Stimulated activated CD8-positive, alpha-beta memory T cell treated with anti-CD3 and anti-CD28 coated beads, Interleukin-15, amount 100 ng/mL, for 48 hours (primary cell): ENCODE results near the gene IL17RB.
A peak's percentile ranks its signal among the peaks of the same experiment; 100 is the strongest.

ENCODE experiments used
- DNase-seq, 2 donors: peaks; one replicate each; pipeline ENCODE4 v3.0.0-alpha.2; 2020; ENCODE audit warnings: low read depth in 2 of 2

The IL17RB gene

DNA sequence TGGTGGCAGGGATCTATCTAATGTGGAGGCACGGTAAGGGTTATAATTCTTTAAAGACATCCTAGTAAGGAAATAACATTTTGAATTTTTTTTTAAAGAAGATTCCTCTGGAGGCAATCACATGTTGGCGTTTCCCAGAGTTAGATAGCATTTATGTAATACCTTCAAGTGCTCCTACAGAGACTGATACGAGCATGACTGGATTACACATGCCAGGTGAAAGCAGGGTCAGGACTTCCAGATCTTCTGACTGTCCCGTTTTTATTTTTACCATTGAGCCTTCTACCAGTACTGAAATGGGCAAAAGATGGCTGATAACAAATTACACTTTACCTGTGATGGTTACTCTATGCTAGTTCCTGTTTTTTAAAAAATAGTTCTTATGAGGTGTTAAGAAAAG, 13.8 kb downstream of the IL17RB start:
- DNase-seq: no peak

DNA sequence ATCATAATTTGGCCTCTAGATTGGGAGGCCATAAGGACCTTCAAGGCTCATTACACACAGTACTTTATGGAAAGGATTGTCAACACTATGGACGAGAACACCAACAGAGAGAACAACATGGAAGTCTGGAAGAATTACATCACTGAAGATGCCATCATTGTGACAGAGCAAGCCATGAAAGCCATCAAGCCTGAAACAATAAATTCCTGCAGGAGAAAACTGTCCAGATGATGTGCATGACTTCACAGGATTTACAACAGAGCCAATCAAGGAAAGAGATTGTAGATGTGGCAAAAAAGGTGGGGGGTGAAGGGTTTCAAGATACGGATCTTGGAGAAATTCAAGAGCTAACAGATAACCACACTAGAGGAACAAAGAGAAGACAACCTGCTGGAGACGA, 15.9 kb downstream of the IL17RB start:
- no peak for DNase-seq

DNA sequence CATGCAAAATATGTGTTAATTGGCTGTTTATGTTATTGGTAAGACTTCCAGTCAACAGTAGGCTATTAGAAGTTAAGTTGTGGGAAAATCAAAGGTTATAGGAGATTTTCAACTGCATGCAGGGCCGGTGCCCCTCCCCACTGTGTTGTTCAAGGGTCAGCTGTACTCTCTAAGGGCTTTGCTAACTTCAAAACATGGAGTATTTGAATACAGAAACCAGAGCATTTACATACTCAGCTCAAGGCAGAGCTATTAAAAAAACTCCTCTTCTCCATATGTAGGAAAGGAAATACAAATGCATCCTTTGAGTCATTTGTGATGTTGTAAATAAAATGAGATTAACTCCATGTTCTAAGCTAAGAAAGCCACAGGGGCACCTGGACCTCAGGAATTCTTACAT, 16.8 kb downstream of the IL17RB start:
- no peak for DNase-seq

DNA sequence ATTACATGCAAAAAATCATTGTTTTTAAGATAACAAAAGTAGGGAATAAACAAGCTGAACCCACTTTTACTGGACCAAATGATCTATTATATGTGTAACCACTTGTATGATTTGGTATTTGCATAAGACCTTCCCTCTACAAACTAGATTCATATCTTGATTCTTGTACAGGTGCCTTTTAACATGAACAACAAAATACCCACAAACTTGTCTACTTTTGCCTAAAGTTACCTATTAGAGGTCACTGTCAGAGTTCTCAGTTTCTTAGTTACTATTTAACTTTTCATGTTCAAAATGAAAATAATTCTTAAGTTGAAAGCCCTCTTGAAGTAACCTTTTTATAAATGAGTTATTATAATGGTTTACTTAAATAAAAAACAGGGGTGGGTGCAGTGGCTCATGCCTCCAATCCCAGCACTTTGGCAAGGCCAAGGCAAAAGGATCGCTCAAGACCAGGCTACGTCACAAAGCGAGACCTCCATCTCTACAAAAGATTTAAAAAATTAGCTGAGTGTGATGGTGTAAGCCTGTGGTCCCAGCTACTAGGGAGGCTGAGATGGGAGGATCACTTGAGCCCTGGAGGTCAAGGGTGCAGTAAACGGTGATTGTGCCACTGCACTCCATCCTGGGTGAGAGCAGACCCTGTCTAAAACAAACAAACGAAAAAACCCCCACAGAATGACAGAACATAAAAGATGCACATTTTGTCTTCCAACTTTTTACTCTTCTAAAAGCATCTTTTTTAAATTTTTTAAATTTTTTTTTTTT, 19.5 kb downstream of the IL17RB start:
- DNase-seq: no peak

DNA sequence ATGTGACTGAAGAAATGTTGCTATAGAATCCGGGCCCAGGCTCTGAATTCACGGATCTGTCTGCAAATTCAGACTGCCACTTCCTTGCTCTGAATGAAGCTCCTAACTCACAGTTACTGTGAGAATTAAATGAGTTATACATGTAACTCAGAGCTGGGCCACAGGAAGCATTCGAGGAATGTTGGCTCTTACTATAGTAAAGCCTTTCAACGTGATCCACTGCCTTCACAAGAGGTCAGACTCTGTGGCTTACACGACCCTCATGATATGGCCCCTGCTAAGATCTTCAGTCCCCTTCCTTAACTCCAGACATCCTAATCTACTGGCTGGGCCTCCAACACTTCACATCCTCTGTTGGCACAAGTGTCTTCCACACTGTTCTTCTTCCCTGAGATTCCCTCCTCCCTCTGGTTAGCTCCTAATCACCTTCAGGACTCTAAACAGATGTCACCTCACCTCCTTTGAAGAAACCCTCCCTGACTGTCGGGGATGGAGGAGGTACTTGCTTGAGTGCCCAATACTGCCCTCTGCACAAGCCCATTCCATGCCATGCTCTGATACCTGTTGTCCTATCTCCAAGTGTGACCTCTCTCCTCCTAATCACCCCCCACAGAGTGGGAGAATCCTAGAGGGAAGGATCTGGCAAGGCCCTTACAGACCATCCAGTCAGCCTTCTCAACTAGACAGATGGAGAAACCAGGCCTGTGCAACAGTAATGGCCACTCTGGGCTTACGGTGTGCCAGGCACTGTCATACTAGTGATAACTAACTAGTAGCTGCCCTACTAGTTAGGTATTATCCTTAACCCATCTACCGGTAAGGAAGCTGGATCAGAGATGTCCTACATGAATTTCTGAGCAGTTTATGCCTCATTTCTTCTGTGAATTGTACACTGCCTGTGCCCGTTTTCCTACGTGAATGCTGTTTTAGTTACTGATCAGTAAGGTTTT, 34.3 kb downstream of the IL17RB start:
- no peak for DNase-seq

DNA sequence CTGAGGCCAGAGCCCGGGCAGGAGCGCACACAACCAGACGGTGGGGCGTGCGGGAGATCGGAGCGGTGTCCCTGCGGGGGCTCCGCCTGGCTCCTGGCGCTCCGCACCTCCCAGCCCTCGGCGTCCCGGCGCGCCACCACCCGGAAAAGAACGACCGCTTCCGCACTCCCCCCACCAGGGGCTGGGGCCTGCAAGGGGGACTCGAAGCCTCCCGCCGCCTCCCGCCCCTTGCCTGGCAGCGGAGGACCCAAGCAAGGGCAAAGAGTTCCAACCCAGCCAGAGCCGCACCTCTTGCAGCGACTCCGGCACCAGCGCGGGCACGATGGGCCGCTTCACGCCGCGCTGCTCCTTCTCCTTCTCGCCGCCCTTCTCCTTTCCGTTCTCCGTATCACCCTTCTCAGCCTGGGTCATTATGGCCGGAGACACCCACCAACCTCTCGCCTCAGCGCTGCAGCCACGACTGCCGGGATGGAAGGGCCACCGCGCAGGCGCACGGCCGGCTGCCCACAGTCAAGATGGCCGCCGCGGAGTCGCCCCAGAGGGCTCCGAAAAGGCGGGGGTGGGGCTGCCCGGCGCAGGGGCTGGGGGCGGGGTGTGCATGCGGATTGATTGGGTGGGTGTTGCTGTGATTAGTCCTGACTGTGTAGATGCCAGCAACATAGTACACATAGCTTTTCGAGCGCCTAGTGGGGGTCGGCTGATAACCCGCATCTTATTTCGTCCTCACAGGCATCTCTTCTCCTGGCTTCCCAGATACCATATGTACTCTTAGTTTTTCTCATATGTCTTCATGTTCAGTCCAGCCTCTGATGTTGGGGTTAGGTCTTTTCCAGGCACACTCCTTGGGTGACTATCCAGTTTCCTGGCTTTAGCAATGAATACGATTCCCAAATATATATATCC, 35.6 kb downstream of the IL17RB start, which contains the start of gene ACTR8:
TSS of gene ACTR8 (minus strand) at position 462 of the 903 bp plus-strand sequence. CDS start at position 411, 51 bp downstream.
- DNase-seq: peak; percentile 81 to 85

DNA sequence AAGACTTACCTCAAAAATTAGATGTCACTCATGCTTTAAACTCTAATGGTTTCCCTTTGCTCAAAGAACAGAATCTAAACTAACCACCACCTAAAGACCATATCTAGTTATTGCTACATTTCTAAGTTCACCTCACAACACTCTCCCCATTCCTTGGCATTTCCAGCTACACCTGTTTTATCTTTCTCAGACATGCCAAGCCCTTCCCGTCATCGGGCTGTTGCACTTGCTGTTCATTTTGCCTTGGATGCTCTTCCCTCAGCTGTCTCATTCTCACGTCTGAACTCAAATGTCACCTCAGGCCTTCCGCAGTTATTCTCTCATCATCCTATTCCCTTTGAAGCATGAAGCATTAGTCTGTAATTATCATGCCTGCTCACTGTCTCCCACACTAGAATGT, 36.6 kb downstream of the IL17RB start:
- no peak for DNase-seq

DNA sequence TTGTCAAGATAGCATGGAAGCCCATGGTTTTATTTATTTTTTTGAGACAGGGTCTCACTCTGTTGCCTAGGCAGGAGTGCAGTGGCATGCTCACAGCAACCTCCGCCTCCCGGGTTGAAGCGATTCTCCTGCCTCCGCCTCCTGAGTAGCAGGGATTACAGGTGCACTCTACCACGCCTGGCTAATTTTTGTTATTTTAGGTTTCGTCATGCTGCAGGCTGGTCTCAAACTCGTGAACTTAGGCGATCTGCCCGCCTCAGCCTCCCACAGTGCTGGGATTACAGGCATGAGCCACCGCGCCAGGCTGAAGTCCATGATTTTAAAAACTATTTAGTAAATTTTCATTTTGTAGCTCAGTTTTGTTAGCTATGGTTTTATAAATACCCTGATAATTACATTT, 38.3 kb downstream of the IL17RB start:
- no peak for DNase-seq

DNA sequence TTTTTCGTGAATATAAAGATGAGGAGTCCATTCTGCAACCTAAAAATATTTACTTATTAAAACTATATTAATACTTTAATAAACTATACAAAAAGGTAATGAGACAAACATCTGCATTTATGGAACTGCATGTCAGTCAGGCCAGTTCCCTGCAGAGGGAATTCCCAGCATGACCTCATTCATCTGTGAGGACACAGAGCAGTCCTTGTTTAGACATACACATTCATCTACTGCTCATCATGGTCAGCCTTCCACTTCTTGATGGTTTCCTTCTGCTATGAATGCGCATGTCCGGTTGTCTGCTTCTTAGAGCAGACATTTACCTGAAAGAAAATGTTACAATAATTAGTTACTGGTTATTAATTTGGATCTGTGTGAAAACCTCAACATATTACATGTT, 38.9 kb downstream of the IL17RB start:
- DNase-seq: no peak

DNA sequence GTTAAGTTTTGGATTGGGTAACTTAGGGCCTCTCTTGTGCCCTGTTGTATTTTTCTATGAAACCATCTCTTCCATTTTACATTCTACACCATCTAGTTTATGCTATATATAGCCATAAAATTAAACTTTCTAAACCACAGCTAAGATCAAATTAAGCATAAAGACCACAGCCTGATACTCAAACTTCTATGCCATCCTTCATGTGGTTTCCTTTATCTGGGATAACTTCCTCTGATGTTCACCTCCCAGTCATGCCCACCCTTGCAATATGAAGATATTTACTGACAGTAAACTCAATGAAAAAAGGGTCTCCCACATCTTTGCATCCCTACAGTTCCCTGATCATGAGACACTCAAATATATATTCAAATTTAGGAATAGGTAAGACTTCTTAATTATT, 41.1 kb downstream of the IL17RB start:
- no peak for DNase-seq

DNA sequence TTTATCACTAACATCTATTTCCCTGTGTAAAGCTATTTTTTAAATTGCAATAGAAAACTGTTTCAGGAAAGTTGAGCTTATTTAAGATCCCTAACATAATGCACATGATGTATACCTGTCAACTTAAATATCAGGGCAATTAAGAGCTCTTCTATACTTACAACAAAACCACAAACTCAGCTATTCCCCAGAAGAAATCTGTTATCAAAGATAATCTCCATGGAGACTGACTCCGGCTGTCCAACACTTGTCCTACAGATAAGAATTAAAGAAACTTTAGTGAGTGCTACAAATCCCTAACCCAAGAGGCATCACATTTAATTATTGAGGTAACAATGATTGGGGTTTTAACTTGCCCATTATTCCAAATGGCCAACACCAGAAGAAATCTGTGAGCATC, 41.9 kb downstream of the IL17RB start:
- DNase-seq: no peak

DNA sequence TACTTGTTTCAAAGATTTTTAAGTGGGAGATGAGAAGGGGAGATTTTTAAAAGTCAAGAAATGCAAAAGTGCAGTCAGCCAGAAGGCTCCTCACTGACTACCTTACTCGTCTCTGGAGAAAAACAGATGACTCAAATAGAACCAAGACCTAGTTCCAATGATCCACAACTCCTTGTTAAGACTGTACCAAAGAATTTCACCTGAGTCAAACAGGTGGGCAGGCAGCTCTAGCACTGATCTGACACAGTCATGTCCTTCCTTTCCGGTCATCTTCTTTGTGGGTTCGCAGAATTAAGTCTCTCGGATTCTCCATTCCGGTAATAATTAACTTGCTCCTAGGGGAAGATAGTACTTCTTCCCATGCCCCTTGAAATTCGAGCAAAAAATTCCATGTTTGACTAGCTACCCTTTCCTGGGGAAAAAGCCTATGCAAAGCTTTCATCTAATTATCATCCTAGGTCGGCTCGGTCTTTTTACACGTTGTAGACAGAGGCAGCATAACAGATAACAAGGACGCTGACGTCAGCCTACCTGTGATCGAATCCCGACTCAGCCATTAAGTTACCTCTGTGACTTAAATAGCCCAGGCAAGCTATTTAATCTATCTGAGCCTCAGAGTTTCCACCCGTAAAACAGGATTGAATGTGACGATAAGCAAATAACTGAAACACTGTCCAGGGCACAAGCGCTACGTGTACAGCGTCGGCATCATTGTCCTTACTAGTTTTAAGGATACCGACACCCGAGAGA, 44.5 kb downstream of the IL17RB start:
- peak in 1 of 2 donors; percentile 28 for DNase-seq

DNA sequence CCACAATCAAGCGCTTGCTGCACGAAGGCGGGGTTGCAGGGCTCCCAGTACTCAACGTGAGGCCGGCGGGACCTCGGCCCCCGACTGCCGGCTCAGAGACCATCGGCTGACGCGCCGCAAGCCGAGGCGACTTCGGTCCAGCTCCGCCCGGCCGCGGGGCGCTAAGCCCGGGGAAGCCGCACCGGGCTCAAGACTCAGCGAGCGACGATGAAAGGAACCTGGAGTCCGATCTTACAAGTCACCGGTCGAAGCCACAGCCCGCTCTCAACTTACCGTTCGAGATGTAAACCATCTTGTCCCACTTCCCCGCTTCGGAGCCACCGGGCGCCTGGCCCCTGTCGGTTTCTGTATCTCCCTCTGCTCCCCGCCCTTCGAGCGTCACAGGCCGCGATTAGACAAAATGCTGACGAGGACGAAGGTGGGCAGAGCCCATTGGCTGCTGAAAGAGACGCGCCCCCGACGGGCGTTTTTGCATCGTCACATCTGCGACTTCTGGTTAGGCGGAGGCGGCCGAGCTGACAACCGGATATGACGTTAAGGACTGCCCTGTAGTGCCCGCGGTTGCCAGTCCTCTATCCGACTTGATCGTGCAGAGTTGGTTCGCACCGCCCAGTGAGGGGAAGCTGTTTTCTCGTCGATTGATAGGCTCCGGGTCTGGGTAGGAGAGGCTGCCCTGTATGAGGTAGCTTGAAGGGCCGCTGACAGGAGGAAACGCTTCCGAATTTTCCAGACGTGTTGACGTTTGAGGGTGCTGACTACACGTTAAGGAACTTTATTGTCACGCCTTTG, 45.3 kb downstream of the IL17RB start, which contains the start of gene SELENOK:
TSS of gene SELENOK (minus strand) at position 363 of the 789 bp plus-strand sequence.
- peak; percentile 94 to 95 for DNase-seq

DNA sequence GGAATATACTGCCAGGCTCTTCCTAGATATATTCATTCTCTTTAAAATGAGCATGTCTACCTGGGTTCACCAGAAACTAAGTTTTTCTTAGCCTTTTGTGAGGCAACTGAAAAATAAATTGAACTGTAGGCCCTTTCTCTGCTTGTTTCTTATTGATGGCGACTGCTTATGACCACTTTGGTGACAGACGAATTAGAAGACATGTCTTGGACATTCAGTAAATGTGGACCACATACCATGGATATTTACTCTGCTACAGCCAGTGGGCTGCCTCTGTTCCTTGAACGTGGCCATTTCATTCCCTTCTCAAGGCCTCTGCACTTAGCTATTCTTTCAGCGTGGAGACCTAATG, 45.9 kb downstream of the IL17RB start:
- no peak for DNase-seq

DNA sequence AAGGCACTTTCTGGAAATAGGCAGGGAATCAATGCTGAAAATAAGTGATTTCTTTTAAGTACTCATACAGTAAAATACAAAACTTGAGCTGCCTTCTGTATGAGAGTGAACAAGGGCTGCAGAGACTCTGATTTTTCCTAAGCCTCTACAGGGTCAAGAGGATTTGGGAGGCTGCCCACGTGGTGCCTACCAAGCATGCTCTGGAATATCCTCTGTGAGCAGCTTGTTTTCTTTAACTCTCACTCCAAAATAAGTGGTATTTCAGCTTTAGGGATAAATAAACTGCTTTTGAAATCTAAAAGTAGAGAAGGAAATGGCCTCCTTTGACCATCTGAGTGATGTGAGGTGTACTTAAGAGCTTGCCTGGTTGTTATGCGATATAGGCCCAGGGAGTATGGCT, 53.4 kb downstream of the IL17RB start:
- no peak for DNase-seq

DNA sequence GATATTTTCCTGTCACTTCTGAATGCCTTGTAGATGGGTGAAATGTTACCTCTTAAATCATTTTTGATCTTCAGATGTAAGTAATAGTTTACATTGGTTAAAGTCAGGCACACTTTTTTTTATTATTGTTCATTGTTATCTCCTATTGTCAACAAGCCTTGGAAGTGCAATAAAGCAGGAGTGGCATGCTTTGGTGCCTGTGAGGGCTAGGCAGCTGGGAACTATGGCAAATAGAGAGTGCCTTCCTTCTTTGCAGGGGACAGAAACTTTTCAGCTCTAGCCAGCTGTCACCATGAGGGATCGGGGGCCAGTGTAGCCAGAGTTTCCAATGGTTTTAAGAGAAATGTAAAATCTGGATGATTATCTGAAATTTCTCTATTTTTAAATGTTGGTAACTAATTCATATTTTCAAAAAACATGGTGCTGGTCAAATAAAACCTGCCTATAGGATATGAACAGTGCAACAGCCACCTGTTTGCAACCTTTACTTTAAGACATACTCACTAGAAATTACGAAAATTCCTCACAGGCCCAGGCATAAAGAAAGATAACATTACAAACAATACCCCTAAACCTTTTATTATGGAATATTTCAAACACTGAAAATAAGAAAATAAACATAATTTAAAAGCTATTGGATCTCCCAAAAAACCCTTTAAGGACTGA, 54.4 kb downstream of the IL17RB start:
- no peak for DNase-seq

DNA sequence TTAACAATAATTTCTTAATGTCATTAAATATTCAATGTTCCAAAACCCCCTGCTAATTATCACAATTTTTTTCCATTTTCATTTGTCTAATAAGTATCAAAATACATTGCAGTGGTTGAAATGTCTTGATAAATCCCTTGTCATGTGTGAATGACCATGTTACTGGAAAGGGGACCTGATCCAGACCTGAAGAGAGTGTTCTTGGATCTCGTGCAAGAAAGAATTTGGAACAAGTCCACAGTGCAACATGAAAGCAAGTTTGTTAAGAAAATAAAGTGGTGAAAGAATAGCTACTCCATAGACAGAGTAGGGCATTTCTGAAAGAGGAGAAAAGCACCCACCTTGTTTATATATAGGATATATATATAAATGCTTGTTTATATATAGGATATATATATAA, 55.7 kb downstream of the IL17RB start:
- DNase-seq: no peak

DNA sequence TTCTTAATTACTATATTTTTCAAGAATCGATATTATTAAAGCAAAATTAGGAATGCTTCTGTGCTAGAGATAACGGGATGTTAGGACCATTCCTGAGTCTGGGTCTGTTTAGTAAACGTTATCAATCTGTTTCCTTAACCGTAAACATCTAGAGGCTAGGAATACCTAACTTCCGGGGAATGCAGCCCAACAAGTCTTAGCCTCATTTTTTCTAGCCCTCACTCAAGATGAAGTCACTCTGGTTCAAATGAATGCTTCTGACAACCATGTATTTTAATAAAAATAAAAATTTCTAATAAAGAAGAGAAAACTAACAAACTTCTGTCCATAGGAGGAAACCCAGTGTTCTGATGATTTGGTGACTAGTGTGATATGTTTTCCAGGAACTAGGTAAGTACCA, 56.3 kb downstream of the IL17RB start:
- DNase-seq: no peak

DNA sequence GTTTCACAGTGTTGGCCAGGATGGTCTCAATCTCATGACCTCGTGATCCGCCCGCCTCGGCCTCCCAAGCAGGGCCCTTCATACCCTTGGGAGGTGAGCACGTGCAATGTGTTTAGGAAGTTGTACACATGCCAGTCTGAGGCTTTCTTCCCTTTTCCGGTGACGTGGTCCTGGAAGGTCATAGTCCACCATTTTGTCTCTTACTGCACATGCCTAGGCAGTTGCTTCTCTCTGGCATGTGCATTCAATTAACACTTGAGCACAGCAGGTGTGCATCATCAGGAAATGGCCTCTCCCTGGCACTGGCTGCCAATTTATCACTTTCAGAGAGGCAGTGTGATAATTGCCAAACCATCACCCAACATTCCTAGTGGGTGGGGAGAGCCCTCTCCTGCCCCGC, 67.0 kb downstream of the IL17RB start:
- DNase-seq: no peak
